ENCODE results near the gene CEACAM1.
"Not testable (repeated sequence)": the region's sequence is repeated elsewhere in the genome, so short reads cannot be mapped to it uniquely, and the experiment has no call there.

Gene CEACAM1

DNA sequence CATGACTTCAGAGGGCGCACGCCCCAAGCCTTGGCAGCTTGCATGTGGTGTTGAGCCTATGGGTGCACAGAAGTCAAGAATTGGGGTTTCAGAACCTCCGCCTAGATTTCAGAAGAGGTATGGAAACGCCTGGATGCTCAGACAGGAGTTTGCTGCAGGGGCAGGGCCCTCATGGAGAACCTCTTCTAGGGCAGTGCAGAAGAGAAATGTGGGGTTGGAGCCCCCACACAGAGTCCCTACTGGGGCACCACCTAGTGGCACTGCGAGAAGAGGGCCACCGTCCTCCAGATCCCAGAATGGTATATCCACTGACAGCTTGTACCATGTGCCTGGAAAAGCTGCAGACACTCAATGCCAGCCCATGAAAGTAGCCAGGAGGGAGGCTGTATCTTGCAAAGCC lies 22.2 kb upstream of the CEACAM1 start:
- not testable (repeated sequence) for H3K27ac ChIP-seq

DNA sequence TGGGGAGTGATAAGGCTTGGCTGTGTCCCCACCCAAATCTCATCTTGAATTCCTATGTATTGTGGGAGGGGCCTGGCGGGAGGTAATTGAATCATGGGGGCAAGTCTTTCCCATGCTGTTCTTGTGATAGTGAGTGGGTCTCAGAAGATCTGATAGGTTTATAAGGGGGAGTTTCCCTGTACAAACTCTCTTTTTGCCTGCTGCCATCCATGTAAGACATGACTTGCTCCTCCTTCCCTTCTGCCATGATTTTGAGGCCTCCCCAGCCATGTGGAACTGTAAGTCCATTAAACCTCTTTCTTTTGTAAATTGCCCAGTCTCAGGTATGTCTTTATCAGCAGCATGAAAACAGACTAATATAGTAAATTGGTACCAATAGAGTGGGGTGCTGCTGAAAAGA lies 20.8 kb upstream of the CEACAM1 start:
- not testable (repeated sequence) for H3K27ac ChIP-seq, H3K4me3 ChIP-seq

More for the DNA sequence above, 22.2 kb upstream of the CEACAM1 start:
- H3K4me3 ChIP-seq = not testable (repeated sequence)

DNA sequence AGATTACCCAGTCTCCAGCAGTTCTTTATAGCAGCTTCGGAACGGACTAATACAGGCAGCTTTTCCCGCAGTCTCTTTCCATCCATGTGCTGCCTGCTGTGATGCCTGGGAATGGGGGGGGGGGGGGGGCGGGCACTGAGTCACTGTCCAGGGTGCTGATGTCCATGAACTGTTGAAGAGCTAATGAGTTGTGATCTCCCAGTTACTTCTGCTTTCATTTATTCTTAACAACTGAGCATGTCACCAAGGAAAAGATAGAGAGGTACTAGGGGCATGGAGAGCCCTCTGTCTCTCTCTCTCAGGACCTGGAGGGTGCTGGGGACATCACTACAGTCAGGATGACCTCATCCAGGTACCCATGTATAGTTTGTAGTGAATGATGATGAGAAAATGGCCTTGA lies 20.3 kb upstream of the CEACAM1 start:
- no peak overlapping the region for H3K4me3 ChIP-seq
- no peak overlapping the region for H3K27ac ChIP-seq

DNA sequence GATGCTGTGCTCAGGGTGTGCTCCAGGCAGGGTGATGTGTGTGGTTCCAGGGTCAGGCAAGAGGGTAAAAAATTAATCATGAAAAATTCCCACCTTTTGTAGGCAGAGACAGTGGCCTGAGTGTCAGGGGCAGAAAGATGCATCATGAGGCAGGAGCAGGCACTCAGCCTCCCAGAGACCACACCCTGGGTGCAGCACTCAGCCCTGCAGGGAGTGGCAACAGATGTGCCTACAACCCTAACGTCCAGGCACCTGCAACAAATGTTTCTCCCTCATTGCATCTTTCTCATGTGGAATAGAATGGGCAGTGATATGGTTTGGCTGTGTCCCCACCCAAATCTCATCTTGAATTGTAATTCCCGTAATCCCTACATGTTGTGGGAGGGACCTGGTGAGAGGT lies 19.6 kb upstream of the CEACAM1 start:
- H3K27ac ChIP-seq = no peak overlapping the region
- H3K4me3 ChIP-seq = no peak overlapping the region

DNA sequence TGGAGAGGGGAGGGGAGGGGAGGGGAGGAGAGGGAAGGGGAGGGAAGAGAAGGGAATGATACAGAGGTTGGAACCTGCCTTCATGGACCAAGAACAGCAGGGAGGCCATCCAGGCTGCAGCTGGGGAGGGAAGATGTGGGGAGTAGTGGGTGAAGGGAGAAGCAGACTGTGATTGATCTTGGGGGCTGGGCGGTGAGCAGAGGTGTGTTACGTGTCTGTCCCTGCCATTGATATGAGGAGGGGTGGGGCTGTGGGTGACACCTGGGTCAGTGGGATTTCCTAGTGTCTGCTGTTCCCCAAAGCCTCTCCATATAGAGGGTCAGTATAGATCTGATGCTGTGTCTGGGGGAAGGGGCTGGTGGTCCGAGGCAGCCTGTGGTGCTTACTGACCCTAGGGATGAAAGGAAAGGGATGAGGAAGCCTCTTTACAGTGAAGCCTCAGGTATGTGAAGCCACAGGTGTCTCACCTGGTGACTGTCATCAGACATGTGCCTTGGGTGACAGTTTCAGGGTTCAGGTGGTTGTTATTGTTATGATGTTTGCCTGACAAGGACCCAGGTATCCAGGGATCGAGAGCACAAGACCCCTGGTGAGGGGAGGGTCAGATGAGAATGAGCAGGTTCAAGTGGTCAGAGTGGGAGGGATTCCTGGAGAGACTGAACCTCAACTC lies 18.7 kb upstream of the CEACAM1 start:
- Histone ChIP-seq H3K27ac (no peak overlapping the region), H3K4me3 (no peak overlapping the region)

DNA sequence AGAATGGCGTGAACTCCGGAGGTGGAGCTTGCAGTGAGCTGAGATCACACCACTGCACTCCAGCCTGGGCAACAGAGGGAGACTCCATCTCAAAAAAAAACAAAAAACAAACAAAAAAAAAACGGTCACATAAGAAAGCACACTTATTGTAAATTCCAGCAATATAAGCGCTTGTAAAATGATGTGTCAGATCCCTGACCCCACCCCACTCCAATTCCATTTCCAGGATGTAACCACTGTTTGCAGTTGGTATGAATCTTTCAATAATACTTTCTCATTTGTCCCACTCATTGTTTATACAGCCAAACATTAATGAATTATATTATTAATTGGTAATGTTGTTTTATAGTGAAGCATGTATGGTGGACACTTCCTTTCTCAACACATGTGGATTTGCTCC lies 15.9 kb upstream of the CEACAM1 start:
- H3K27ac ChIP-seq = no peak overlapping the region
- no peak overlapping the region for H3K4me3 ChIP-seq

DNA sequence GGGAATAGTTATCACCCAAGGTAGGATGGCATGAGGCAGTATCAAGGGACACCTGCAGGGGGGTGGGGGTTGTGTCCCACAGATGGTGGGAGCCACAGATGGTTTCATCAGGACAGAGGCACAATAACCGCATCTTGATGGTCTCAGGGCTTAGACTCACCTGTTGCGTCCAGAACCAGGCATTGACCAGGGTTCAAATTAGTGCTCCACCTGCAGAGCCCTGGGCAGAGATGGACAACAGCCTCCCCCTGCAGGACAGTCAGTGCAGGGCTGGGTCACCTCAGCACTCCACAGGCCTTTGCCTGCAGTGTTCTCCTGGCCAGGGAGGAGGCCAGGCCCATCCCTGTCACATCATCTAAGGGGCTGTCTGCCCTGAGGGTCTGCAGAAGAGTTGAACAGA lies 14.5 kb upstream of the CEACAM1 start:
- H3K4me3 ChIP-seq = no peak overlapping the region
- no peak overlapping the region for H3K27ac ChIP-seq

DNA sequence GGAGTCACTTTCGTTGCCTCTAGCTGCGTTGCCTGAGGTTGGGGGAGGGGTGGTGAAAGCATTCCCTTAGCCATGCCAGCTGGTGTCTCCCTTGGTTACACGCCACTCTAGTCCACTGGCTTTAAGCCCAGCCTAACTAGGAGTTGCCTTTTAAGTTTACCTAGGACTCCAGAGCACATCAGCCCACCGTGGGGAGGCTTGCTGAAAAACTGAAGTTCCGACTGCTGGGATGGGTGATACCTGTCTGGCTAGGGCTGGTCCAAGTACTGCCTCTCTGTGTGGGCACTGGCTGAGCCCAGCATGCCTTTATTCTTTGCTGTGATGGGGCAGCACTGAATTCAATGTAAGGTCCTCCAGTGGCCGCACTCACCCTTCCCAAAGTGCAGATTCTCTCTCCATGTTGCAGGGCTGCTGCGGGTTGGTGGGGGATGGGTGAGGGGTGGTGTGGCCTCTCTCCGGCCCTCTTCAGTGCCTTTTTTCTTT lies 11.8 kb upstream of the CEACAM1 start:
- Histone ChIP-seq H3K27ac (no peak overlapping the region), H3K4me3 (no peak overlapping the region)

DNA sequence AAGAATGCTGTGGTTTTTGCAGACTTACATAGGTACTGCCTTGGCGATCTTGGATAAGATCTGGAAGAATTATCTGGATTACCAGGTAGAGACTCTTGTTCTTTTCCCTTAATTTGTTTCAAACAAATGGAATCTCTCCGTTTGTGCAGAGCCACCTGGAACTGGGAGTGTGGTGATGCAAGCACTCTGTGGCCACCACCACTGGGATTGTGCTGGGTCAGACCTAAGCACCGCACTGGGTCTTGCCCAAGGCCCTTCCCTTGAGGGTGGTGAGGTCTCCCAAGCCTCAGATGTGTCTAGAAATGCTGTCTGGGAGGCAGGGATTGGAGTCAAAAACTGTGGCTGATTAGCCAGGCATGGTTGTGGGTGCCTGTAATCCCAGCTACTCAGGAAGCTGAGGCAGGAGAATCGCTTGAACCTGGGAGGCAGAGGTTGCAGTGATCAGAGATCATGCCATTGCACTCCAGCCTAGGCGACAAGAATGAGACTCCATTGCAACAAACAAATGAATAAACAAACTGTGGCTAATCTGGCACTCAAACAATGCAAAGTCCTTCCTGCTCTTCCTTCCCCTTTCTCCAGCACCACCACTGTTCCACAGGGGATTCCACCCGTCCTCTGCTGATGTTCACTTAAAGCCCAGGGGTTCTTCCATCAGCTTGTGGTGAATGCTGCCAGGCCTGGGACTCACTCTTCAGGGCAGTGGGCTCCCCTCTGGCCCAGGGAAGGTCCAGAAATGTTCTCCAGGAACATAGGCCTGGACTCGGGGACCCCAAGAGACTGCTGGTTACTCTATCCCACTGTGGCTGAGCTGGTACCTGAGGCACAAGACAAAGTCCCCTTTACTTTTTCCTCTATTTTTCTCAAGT lies 10.8 kb upstream of the CEACAM1 start:
- Histone ChIP-seq H3K27ac (no peak overlapping the region), H3K4me3 (no peak overlapping the region)

DNA sequence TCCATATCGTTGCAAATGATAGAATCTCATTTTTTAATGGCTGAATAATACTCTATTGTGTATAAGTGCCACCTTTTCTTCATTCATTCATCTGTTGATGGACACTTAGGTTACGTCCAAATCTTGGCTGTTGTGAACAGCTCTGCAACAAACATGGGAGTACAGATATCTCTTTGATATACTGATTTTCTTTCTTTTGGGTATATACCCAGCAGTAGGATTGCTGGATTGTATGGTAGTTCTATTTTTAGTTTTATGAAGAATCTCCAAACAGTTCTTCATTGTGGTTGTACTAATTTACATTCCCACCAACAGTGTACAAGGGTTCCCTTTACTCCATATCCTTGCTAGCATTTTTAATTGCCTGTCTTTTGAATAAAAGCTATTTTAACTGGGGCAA lies 7.0 kb upstream of the CEACAM1 start:
- H3K4me3 ChIP-seq, H3K27ac ChIP-seq: not testable (repeated sequence)

DNA sequence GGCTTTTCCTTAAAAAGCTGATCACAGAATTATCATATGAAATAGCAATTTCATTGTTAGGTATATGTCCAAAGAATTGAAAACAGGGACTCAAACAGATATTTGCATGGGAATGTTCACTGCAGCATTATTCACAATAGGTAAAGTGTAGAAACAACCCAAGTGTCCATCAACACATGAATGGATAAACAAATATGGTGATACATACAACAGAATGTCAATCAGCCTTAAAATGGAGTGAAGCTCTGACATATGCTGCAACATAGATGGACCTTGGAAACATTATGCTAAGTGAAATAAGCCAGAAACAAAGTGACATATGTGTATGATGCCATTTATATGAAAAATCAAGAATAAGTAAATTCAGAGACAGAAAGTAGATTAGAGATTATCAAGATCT lies 6.1 kb upstream of the CEACAM1 start:
- Histone ChIP-seq H3K27ac (no peak overlapping the region), H3K4me3 (no peak overlapping the region)

DNA sequence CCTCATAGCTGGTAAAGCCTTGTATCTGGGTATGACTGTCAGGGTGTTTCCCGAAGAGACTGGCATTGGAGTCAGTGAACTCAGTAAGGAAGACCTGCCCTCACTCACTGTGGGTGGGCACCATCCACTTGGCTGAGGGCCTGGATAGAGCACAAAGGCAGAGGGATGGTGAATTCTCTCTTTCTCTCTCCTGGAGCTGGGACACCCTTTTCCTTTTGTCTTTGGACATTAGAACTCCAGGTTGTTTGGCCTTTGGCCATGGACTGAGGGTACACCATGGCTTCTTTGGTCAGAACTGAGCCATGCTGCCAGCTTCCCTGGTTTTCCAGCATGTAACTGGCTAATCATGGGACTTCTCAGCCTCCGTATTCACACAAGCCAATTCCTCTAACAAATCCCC lies 4.6 kb upstream of the CEACAM1 start:
- H3K27ac ChIP-seq = no peak overlapping the region

DNA sequence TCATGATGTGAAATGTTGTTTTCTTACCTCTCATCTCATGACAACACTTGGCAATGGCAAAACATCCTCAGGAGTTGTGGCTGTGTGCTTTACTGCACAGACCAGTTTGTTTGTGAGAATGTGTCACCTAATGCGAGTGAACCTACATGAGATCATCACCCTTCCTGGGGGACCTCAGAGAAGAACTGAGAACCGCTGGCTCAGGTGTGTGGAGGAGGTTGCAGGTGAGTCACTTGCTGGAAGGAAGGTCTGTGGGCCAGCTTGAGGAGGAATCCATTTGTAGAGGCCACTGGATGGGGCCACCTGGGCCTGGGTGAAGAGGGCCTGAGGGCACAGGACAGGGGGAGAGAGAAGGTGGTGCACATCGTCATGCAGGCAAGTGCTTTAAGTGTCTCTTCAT lies 3.0 kb upstream of the CEACAM1 start:
- Histone ChIP-seq H3K27ac (no peak overlapping the region), H3K4me3 (no peak overlapping the region)

More for the DNA sequence above, 4.6 kb upstream of the CEACAM1 start:
- no peak overlapping the region for H3K4me3 ChIP-seq

DNA sequence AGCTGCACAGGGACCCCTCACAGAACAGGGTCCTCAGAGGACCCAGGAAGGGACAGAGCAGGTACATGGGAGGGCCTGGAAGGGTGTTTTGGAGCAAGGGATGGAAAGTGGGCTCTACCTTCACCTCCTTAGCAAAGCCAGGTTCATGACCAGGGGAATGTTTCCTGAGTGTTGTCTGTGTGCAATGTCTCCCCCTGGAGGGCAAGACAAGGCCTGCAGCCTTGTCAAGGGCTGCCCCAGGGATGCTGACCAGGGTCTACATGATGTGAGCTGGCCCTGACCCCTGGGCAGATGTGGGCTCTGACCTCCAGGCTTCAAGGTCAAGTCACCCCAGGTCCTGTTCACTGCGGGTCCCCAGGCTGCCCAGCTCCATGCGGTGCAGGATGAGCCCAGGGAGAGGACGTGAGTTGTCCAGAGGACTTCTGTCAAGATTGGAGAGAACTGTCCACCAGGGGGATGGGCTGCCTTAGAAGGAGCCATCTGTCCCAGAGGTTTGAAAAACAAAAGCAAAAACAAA lies 1.0 kb upstream of the CEACAM1 start:
- peak overlapping the region in 11 of 21 experiments; percentile 9 to 84 (median 60) for H3K27ac ChIP-seq
- H3K4me3 ChIP-seq = peak overlapping the region in 1 of 7 experiments; percentile 20

DNA sequence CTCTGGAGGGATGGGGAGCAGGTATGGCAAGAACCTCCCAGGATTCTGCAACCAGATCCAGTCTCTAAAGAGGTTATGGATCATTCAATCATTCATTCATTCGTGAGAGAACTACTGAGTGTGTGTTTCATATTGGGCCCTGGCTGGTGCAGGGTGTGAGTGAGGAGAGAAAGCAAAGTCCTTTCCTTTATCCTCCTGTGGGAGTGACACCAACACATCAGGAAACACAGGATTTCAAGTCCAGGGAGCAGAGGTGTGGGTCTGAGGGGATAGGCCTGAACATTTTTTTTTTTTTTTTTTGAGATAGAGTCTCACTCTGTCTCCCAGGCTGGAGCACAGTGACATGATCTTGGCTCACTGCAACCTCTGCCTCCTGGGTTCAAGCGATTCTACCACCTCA lies 3.3 kb downstream of the CEACAM1 start:
- Histone ChIP-seq H3K27ac (no peak overlapping the region), H3K4me3 (no peak overlapping the region)

DNA sequence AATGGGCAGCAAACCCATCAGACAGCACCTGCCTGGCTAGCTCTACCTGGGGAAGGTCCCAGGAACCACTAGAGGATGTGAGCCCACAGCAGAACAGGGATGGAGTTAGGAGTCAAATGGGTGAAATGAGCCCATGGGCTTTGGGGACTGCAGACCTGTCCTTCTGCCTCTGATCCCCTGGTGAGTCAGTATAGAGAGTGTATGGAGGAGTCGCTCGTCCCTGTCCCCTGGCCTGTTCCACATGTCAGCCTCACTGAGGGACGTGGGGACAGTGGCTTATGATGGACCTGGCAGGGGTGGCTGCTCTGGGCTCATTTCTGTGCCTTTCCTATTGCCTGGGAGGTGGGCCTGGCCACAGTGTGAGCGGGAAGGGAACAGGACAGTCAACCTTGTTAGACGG lies 4.0 kb downstream of the CEACAM1 start:
- H3K4me3 ChIP-seq = no peak overlapping the region
- H3K27ac ChIP-seq = no peak overlapping the region

DNA sequence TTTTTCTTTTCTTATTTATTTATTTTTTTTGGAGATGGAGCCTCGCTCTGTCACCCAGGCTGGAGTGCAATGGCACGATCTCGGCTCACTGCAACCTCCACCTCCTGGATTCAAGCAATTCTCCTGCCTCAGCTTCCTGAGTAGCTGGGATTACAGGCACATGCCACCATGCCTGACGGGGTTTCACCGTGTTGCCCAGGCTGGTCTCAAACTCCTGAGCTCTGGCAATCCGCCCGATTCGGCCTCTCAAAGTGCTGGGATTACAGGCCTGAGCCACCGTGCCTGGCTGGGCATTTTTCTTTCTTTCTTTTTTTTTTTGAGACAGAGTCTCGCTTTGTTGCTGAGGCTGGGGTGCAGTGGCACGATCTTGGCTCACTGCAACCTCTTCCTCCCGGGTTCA lies 6.0 kb downstream of the CEACAM1 start:
- H3K4me3 ChIP-seq, H3K27ac ChIP-seq: not testable (repeated sequence)

DNA sequence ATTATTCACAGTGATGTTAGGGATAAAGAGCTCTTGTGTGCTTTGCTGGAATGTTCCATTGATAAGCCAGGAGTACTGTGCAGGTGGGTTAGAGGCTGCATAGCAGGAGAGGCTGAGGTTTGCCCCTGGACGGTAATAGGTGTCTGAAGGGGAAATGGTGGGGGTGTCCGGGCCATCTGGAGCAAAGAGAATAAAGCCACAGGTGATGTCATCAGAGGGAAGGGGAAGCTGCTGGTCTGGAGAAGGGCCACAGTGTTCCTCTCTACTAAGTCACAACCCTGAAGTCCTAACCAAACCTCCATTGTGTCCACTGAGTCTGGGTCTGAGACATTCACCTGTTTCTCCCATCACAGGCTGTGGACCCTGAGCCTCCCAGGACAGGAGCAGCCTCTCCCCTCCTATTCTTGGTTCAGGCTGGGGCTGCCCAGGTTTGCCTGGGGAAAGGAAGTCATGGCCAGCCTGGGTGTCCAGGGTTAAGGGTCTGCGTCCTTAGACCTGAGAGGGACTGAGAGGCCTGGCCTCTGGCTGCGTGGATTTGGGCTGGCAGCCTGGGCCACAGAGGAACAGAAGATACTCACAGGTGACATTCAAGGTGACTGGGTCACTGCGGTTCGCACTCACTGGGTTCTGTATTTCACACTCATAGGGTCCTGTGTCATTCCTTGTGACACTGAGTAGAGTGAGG lies 6.8 kb downstream of the CEACAM1 start:
- H3K4me3 ChIP-seq = no peak overlapping the region
- no peak overlapping the region for H3K27ac ChIP-seq

DNA sequence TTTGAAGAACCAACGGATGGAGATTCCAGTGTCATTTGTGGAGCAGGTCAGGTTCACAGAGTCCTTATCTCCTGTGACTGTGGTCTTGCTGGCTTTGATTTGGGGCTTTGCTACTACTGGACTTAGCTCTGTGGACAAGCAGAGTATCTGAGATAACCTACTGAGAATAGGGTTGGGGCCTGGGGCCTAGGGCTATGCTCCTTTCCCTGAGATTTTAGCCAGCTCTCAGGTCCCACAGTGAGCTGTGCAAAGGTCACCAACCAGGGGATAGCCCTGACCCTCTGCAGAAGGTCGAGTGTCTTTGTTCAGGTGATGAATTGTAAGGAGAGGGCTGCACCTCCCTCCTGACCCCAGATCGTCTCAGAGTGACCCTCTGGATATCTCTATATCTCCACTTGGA lies 9.2 kb downstream of the CEACAM1 start:
- Histone ChIP-seq H3K27ac (no peak overlapping the region), H3K4me3 (no peak overlapping the region)

DNA sequence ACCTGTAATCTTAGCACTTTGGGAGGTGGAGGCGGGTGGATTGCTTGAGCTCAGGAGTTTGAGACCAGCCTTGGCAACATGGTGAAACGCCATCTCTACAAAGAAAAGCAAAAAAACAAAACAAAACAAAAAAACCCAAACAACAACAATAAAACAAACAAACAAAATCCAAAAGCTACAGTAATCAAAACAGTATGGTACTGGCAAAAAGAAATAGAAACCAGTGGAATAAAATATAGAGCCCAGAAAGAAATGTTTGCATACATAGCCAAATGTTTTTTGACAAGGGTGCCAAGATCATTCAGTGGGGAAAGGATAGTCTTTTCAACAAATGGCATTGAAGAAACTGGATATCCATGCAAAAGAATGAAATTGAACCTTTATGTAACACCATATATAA lies 11.5 kb downstream of the CEACAM1 start:
- Histone ChIP-seq H3K4me3 (no peak overlapping the region), H3K27ac (no peak overlapping the region)

Data from skin epidermis (tissue), 12 donors.